Calu3 (cell line): ENCODE measurements around the gene COG4. TPM values are rescaled to one million over a fixed set of nuclear protein-coding genes. Genes with fewer than 3 reads are reported as not detected.

ENCODE experiments used
- BruUV-seq: library from RNA; stranded (reverse); fragments of 400-500 nt; replicated peaks from 2 replicates; lab custom pipeline; 2021; lab: Mats Ljungman, UMichigan
- CTCF ChIA-PET: fragments of 300-600 bp; sonication (Branson Sonifier 250); formaldehyde crosslinking; loops from one replicate; lab custom pipeline; 2022; ENCODE audit warnings: antibody characterized with exemption; lab: Charles Lee
- DNase-seq: peaks from one replicate; pipeline ENCODE4 v3.0.0; 2022
- H3K27ac Mint-ChIP-seq: one replicate; pipeline ENCODE4 v1.8.0; 2022; ENCODE audit warnings: mixed read lengths; ENCODE audit not compliant: unreplicated experiment
- H3K27me3 Mint-ChIP-seq: one replicate; pipeline ENCODE4 v1.8.0; 2022; ENCODE audit warnings: mixed read lengths; ENCODE audit not compliant: unreplicated experiment
- H3K36me3 Mint-ChIP-seq: one replicate; pipeline ENCODE4 v1.8.0; 2022; ENCODE audit warnings: mild to moderate bottlenecking, moderate library complexity, mixed read lengths; ENCODE audit not compliant: insufficient read depth, unreplicated experiment
- H3K4me1 Mint-ChIP-seq: one replicate; pipeline ENCODE4 v1.8.0; 2022; ENCODE audit warnings: mild to moderate bottlenecking, low read depth, mixed read lengths; ENCODE audit not compliant: unreplicated experiment
- H3K4me3 Mint-ChIP-seq: one replicate; pipeline ENCODE4 v1.8.0; 2022; ENCODE audit warnings: mild to moderate bottlenecking, low read depth, moderate library complexity, mixed read lengths; ENCODE audit not compliant: unreplicated experiment
- H3K9me3 Mint-ChIP-seq: one replicate; pipeline ENCODE4 v1.8.0; 2022; ENCODE audit warnings: low read depth, mixed read lengths; ENCODE audit not compliant: unreplicated experiment
- intact Hi-C: fragments of 100-400 bp; cut with micrococcal nuclease; formaldehyde crosslinking; loops from one replicate; pipeline ENCODE4 v1.10.0; 2022; ENCODE audit not compliant: unreplicated experiment
- total RNA-seq: library from RNA; stranded (reverse); gene quantifications from 2 replicates; pipeline ENCODE4 v1.2.3, GENCODE V29; 2022
- TF ChIP-seq, protein P1 (sequence below): fragments of 200-600 bp; IDR thresholded peaks from one replicate; pipeline ENCODE4 v1.8.0; 2022; ENCODE audit warnings: antibody characterized with exemption; ENCODE audit not compliant: unreplicated experiment

The COG4 gene
- total RNA-seq, 1 experiment from 2014 or later = 88.6 TPM

- TF ChIP-seq, protein P1, sequence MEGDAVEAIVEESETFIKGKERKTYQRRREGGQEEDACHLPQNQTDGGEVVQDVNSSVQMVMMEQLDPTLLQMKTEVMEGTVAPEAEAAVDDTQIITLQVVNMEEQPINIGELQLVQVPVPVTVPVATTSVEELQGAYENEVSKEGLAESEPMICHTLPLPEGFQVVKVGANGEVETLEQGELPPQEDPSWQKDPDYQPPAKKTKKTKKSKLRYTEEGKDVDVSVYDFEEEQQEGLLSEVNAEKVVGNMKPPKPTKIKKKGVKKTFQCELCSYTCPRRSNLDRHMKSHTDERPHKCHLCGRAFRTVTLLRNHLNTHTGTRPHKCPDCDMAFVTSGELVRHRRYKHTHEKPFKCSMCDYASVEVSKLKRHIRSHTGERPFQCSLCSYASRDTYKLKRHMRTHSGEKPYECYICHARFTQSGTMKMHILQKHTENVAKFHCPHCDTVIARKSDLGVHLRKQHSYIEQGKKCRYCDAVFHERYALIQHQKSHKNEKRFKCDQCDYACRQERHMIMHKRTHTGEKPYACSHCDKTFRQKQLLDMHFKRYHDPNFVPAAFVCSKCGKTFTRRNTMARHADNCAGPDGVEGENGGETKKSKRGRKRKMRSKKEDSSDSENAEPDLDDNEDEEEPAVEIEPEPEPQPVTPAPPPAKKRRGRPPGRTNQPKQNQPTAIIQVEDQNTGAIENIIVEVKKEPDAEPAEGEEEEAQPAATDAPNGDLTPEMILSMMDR = no peak
- no peak for DNase-seq
Measured at GRCh38 chr16:70475054-70475871, 48.1 kb downstream of the COG4 start.

GRCh38 chr16:70474320-70475053, 48.9 kb downstream of the COG4 start:
- BruUV-seq = no TSS peak
- intact Hi-C loops = no loop called here

More at GRCh38 chr16:70475054-70475871, 48.1 kb downstream of the COG4 start:
- Mint-ChIP-seq H3K4me1 (peaks cover 14% of the 10 kb centered on the region), H3K27me3 (no peaks in the 10 kb centered on the region), H3K27ac (no peak overlapping the region), H3K36me3 (peaks cover 36% of the 10 kb centered on the region), H3K4me3 (no peak overlapping the region), H3K9me3 (no peaks in the 10 kb centered on the region)
- CTCF ChIA-PET = no interaction called here
- BruUV-seq = no TSS peak
- intact Hi-C loops = no loop called here

DNA sequence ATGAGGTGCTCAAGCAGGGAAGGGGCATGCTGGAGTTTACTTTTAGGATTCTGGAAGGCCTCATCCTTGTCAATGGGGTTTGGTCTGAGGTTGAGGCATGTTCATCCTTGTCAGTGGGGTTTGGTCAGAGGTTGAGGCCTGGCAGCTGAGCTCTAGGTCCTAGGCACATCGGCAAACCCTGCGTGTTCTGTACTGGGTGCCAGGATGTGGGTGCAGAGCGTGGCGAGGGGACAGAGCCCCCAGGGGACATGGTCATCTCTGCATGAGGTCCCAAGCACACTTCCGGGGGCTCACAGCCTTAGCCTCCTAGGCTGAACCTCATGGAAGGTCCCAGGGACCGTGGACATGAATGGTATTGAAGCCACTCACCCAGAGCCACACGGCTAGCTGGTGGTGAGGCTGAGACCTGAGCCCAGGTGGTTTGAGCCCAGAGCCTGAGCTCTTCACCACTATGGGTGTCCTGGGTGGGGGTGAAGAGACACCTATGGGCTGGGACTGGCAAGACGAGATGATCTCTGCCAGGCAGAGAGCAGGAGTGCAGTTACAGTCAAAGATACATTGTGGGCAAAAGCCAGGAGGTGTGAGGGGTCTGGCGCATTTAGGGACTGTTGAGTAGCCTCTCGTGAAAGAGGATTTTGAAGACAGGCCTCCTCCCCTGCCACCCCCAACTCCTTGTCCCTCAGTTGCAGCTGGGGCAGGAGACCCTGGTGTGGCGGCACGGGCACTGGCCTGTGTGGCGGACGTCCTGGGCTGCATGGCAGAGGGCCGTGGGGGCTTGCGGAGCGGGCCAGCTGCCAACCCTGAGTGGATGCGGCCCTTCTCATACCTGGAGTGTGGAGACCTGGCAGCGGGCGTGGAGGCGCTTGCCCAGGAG, 49.7 kb downstream of the COG4 start:
- TF ChIP-seq, protein P1 = no peak
- Mint-ChIP-seq H3K4me1 (peaks cover 14% of the 10 kb centered on the region), H3K9me3 (no peaks in the 10 kb centered on the region), H3K4me3 (no peak overlapping the region), H3K27me3 (no peaks in the 10 kb centered on the region), H3K36me3 (peaks cover 36% of the 10 kb centered on the region), H3K27ac (peak overlapping the region; percentile 21)
- intact Hi-C loops = no loop called here
- no TSS peak for BruUV-seq
- CTCF ChIA-PET = no interaction called here
- DNase-seq = no peak

More at GRCh38 chr16:70474320-70475053, 48.9 kb downstream of the COG4 start:
- DNase-seq = no peak
- TF ChIP-seq, protein P1 = no peak
- CTCF ChIA-PET = no interaction called here
- Mint-ChIP-seq H3K9me3 (no peaks in the 10 kb centered on the region), H3K4me3 (no peak overlapping the region), H3K4me1 (peaks cover 14% of the 10 kb centered on the region), H3K27ac (no peak overlapping the region), H3K36me3 (peaks cover 36% of the 10 kb centered on the region), H3K27me3 (no peaks in the 10 kb centered on the region)

- no TSS peak for BruUV-seq
- intact Hi-C loops = no loop called here
- CTCF ChIA-PET = no interaction called here
- peaks cover 28% of the 10 kb centered on the region for H3K36me3 Mint-ChIP-seq
- H3K4me3 Mint-ChIP-seq = no peak overlapping the region
- DNase-seq = no peak
- no peaks in the 10 kb centered on the region for H3K27me3 Mint-ChIP-seq
- TF ChIP-seq, protein P1 = no peak
- no peaks in the 10 kb centered on the region for H3K9me3 Mint-ChIP-seq
- H3K4me1 Mint-ChIP-seq = peaks cover 14% of the 10 kb centered on the region
- H3K27ac Mint-ChIP-seq = peak overlapping the region; percentile 21
Measured at GRCh38 chr16:70472786-70473433, 50.4 kb downstream of the COG4 start.
